ENCODE data around the gene CACFD1.

DNA sequence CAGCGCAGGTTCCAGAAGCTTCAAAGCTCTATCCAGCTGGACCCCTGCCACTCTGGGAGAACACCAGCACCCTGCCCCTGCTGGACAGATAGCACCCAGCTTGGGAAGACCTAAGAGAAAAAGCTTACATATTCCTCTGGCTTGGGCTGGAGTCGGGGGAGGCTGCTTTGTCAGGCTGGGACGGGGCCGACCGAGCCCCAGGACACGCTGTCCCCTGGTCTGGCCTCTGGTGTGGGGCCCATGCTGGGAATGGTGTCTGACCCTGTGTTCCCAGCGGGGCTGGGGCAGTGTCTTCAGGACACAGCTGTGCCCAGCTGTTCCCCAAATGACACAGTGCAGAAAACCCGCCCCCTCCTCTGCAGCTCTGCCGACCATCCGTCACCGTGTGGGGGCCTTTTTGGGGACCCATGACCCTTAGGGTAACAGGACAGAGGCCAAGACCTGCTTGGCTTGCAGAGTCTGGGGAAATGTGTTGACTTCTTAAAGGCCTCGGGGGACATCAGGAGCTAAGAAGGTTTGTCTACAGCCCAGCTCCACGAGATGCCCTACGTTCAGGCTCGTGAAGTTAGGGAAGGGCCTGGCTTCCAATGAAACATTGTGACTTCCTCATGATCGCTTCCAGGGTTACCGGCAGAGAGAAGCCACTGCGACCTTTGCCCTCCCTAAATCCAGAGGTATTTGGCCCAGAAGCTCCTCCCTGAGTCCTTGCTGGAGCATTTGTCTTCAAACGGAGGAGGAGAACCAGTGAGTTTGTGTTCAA is 39.5 kb downstream of the CACFD1 start:
- TF ChIP-seq, protein P1, sequence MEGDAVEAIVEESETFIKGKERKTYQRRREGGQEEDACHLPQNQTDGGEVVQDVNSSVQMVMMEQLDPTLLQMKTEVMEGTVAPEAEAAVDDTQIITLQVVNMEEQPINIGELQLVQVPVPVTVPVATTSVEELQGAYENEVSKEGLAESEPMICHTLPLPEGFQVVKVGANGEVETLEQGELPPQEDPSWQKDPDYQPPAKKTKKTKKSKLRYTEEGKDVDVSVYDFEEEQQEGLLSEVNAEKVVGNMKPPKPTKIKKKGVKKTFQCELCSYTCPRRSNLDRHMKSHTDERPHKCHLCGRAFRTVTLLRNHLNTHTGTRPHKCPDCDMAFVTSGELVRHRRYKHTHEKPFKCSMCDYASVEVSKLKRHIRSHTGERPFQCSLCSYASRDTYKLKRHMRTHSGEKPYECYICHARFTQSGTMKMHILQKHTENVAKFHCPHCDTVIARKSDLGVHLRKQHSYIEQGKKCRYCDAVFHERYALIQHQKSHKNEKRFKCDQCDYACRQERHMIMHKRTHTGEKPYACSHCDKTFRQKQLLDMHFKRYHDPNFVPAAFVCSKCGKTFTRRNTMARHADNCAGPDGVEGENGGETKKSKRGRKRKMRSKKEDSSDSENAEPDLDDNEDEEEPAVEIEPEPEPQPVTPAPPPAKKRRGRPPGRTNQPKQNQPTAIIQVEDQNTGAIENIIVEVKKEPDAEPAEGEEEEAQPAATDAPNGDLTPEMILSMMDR (conservative IDR thresholded peaks at IDR 0.05; ENCODE audit: low read length): no peak
- TF ChIP-seq EZH2phosphoT487 (IDR thresholded peaks at IDR 0.05; ENCODE audit: borderline replicate concordance, low read depth, low read length): no peak

All from OCI-LY7 (cell line).